OCI-LY7 (cell line): ENCODE measurements around the gene ALG9.

ENCODE experiments used
- CTCF ChIP-seq: fragments of 200-600 bp; sonication (generic); conservative IDR thresholded peaks from 2 replicates; pipeline ENCODE4 v1.5.1; 2014; ENCODE audit warnings: mild to moderate bottlenecking, antibody characterized with exemption, low read length, moderate library complexity, mixed read lengths
- EZH2phosphoT487 ChIP-seq: fragments of 200-600 bp; sonication (generic); IDR thresholded peaks from 2 replicates; pipeline ENCODE4 v1.6.1; 2018; ENCODE audit warnings: low read depth, borderline replicate concordance, mild to moderate bottlenecking, mixed run types, antibody characterized with exemption, low read length, moderate library complexity, mixed read lengths

GRCh38 chr11:111807076-111807475, 64.3 kb downstream of the ALG9 start:
- TF ChIP-seq CTCF (no peak), EZH2phosphoT487 (no peak)
